ENCODE results near the gene BRIP1. TPM values are rescaled to one million over a fixed set of nuclear protein-coding genes. Genes with fewer than 3 reads are reported as not detected.

BRIP1 gene
- total and polyA plus RNA-seq, 9 of the 15 experiments (the other 6 are each of a cell fraction or from before 2014, with no cell fraction given) = 2.4 to 17.5 (median 11.2) TPM

DNA sequence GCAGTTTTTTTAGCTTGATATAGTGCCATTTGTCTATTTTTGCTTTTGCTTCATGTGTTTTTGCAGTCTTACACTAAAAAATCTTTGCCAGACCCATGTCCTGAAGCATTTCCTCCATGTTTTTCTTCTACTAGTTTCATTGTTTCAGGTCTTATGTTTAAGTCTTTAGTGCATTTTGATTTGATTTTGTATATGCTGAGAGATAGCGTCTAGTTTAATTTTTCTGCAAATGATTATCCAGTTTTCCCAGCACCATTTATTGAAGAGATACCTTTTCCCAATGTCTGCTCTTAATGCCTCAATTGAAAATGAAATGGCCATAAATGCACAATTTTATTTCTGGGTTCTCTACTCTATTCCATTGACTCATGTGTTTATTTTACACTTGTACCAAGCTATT, 231.5 kb downstream of the BRIP1 start:
- H3K4me3 ChIP-seq = no peak overlapping the region
- H3K79me2 ChIP-seq (ENCODE audit: control insufficient read depth, insufficient read depth, low read length) = no peaks in the 10 kb centered on the region
- ChIA-PET CTCF (ENCODE audit: low intra/inter-chr PET ratio) (no interaction called here), POLR2A (no interaction called here)
- BruUV-seq (replicated peaks) = no TSS peak
- H3K9ac ChIP-seq (ENCODE audit: insufficient read depth in 1 of 2, low read depth in 2 of 2, low read length in 2 of 2) = no peak overlapping the region
- H3K9me3 ChIP-seq (replicated peaks; ENCODE audit: control insufficient read depth, insufficient read depth, low read depth, low read length) = 0 out of 2 replicates have a peak, but pooled peaks cover 3% of the 10 kb centered on the region
- in situ Hi-C loops (cut with MboI) (no loop called here), intact Hi-C loops (cut with micrococcal nuclease) (no loop called here)
- ATAC-seq = no peak
- H2AFZ ChIP-seq (ENCODE audit: low read depth, low read length) = no peak overlapping the region
- H3K27me3 ChIP-seq (ENCODE audit: control insufficient read depth in 2 of 2, insufficient read depth in 2 of 2, low read length in 2 of 2) = no peaks in the 10 kb centered on the region; a peak in 2 of 5 replicates
- whole genome bisulfite sequencing (ENCODE audit: insufficient coverage, low coverage, missing lambda C conversion rate) = 0% methylated on average over 1 of the region's 1 CpG
- TF ChIP-seq ETV1 (tag; conservative IDR thresholded peaks at IDR 0.05; ENCODE audit: low read depth) = no peak
- TF ChIP-seq, protein P1, sequence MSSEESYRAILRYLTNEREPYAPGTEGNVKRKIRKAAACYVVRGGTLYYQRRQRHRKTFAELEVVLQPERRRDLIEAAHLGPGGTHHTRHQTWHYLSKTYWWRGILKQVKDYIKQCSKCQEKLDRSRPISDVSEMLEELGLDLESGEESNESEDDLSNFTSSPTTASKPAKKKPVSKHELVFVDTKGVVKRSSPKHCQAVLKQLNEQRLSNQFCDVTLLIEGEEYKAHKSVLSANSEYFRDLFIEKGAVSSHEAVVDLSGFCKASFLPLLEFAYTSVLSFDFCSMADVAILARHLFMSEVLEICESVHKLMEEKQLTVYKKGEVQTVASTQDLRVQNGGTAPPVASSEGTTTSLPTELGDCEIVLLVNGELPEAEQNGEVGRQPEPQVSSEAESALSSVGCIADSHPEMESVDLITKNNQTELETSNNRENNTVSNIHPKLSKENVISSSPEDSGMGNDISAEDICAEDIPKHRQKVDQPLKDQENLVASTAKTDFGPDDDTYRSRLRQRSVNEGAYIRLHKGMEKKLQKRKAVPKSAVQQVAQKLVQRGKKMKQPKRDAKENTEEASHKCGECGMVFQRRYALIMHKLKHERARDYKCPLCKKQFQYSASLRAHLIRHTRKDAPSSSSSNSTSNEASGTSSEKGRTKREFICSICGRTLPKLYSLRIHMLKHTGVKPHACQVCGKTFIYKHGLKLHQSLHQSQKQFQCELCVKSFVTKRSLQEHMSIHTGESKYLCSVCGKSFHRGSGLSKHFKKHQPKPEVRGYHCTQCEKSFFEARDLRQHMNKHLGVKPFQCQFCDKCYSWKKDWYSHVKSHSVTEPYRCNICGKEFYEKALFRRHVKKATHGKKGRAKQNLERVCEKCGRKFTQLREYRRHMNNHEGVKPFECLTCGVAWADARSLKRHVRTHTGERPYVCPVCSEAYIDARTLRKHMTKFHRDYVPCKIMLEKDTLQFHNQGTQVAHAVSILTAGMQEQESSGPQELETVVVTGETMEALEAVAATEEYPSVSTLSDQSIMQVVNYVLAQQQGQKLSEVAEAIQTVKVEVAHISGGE (CRISPR knock-in tag; IDR thresholded peaks at IDR 0.05) = peak in 1 of 3 experiments; percentile 67; a peak in 1 of 6 replicates
- H3K36me3 ChIP-seq (ENCODE audit: control insufficient read depth, insufficient read depth, low read length) = no peaks in the 10 kb centered on the region
- H3K27ac ChIP-seq (ENCODE audit: extremely low read depth, low read depth, low read length) = no peak overlapping the region
- FAIRE-seq = no peak
- H3K4me2 ChIP-seq (ENCODE audit: insufficient read depth, low read length) = no peak overlapping the region
- H3K9me1 ChIP-seq (ENCODE audit: control insufficient read depth, insufficient read depth, low read length) = no peaks in the 10 kb centered on the region
- H4K20me1 ChIP-seq (replicated peaks; ENCODE audit: control insufficient read depth, insufficient read depth, low read length) = no peaks in the 10 kb centered on the region
- DNase-seq (ENCODE audit: extremely low read depth in 1 of 4, low spot score in 3 of 4) = no peak
- no peaks in the 10 kb centered on the region for H3K4me1 ChIP-seq (replicated peaks in 1 of 2; ENCODE audit: control insufficient read depth in 2 of 2, insufficient read depth in 2 of 2, low read length in 2 of 2)

Small RNAs within 50 kb of the gene (small RNA-seq; reads per million reads assigned to genes)
- not detected for gene RF00019

Other genes with a start within 250 kb of the BRIP1 start
- gene INTS2, start 64.5 kb upstream of the BRIP1 start, total RNA-seq (2014; rRNA removed) = 11.4 and 13.1 TPM in 2 replicates
- gene INTS2, start 64.5 kb upstream of the BRIP1 start, total RNA-seq (2014; rRNA removed; fragmentation: Illumina TruSeq; extraction: Trizol) = 23.1 and 26.4 TPM in 2 replicates
- 17.6 and 19.8 TPM in 2 replicates for gene INTS2, start 64.5 kb upstream of the BRIP1 start, total RNA-seq (2015; rRNA removed; fragmentation: Illumina TruSeq; extraction: Trizol)
- 20.6 and 21.1 TPM in 2 replicates for gene INTS2, start 64.5 kb upstream of the BRIP1 start, total RNA-seq (2021)
- 22.6 and 24.7 TPM in 2 replicates for gene INTS2, start 64.5 kb upstream of the BRIP1 start, polyA plus RNA-seq (2011; rRNA removed)
- gene INTS2, start 64.5 kb upstream of the BRIP1 start, polyA plus RNA-seq (2014; fragmentation: Illumina TruSeq; extraction: Trizol) = 11.9 and 12.8 TPM in 2 replicates
- 1 to 10 TPM; 4.8 to 5.9 TPM for gene INTS2, start 64.5 kb upstream of the BRIP1 start, polyA plus RNA-seq (2014; fragmentation: Nextera tagmentation; extraction: Ambion mirVana)
- 8.9 and 10.8 TPM in 2 replicates for gene INTS2, start 64.5 kb upstream of the BRIP1 start, polyA plus RNA-seq (2014; rRNA removed)
- gene MED13, start 201.8 kb upstream of the BRIP1 start, total RNA-seq (2014; rRNA removed) = 25.1 and 26.9 TPM in 2 replicates
- 48.4 and 55.0 TPM in 2 replicates for gene MED13, start 201.8 kb upstream of the BRIP1 start, total RNA-seq (2014; rRNA removed; fragmentation: Illumina TruSeq; extraction: Trizol)
- 42.5 and 45.4 TPM in 2 replicates for gene MED13, start 201.8 kb upstream of the BRIP1 start, total RNA-seq (2015; rRNA removed; fragmentation: Illumina TruSeq; extraction: Trizol)
- 42.6 and 46.3 TPM in 2 replicates for gene MED13, start 201.8 kb upstream of the BRIP1 start, total RNA-seq (2021)
- 36.5 and 36.7 TPM in 2 replicates for gene MED13, start 201.8 kb upstream of the BRIP1 start, polyA plus RNA-seq (2011; rRNA removed)
- 26.5 and 28.2 TPM in 2 replicates for gene MED13, start 201.8 kb upstream of the BRIP1 start, polyA plus RNA-seq (2014; fragmentation: Illumina TruSeq; extraction: Trizol)
- 1 to 10 TPM; 5.4 to 6.1 TPM for gene MED13, start 201.8 kb upstream of the BRIP1 start, polyA plus RNA-seq (2014; fragmentation: Nextera tagmentation; extraction: Ambion mirVana)
- 11.0 and 13.5 TPM in 2 replicates for gene MED13, start 201.8 kb upstream of the BRIP1 start, polyA plus RNA-seq (2014; rRNA removed)